ENCODE data around the gene SPRYD4. TPM values are rescaled to one million over a fixed set of nuclear protein-coding genes. Genes with fewer than 3 reads are reported as not detected.
A peak's percentile ranks its signal among the peaks of the same experiment; 100 is the strongest.

The SPRYD4 gene
- total RNA-seq, 1 experiment from 2014 or later = 3.4 TPM

DNA sequence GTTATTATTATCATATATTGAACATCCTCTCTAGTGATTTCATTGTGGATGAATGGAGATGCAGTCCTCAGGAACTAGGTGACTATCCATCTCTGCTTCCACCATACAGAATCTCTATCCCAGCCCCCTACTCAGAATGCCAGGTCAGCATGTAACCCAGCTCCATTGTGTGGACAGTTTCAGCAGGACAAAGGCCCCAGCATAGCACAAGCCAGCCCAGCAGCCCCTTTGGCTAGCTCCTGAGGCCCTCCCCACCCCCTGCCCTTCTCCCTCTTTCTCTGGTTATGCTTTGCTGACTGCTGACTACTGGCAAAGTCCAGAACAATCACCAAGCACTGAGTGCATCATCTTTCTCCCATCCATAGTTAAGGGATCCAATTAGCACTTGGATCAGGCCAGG is 5.8 kb upstream of the SPRYD4 start:
- no peak for DNase-seq
- Histone ChIP-seq H3K4me1 (ENCODE audit: low read length) (peaks cover 13% of the 10 kb centered on the region), H4K20me1 (ENCODE audit: insufficient read depth, low read depth, low read length) (no peaks in the 10 kb centered on the region), H3K9me3 (ENCODE audit: low read length) (no peaks in the 10 kb centered on the region), H3K4me3 (ENCODE audit: low read length) (no peak overlapping the region), H3K27ac (ENCODE audit: low read length) (no peak overlapping the region), H3K4me2 (ENCODE audit: low read depth, low read length, poor library complexity, severe bottlenecking) (no peak overlapping the region), H2AFZ (ENCODE audit: low read length) (no peak overlapping the region), H3K79me2 (ENCODE audit: low read length) (no peaks in the 10 kb centered on the region), H3K9me2 (replicated peaks; ENCODE audit: insufficient read depth, low read length) (no peaks in the 10 kb centered on the region), H3K9ac (ENCODE audit: low read length) (no peak overlapping the region), H3K36me3 (ENCODE audit: insufficient read depth, low read length) (no peaks in the 10 kb centered on the region), H3K27me3 (ENCODE audit: low read length) (no peaks in the 10 kb centered on the region)

DNA sequence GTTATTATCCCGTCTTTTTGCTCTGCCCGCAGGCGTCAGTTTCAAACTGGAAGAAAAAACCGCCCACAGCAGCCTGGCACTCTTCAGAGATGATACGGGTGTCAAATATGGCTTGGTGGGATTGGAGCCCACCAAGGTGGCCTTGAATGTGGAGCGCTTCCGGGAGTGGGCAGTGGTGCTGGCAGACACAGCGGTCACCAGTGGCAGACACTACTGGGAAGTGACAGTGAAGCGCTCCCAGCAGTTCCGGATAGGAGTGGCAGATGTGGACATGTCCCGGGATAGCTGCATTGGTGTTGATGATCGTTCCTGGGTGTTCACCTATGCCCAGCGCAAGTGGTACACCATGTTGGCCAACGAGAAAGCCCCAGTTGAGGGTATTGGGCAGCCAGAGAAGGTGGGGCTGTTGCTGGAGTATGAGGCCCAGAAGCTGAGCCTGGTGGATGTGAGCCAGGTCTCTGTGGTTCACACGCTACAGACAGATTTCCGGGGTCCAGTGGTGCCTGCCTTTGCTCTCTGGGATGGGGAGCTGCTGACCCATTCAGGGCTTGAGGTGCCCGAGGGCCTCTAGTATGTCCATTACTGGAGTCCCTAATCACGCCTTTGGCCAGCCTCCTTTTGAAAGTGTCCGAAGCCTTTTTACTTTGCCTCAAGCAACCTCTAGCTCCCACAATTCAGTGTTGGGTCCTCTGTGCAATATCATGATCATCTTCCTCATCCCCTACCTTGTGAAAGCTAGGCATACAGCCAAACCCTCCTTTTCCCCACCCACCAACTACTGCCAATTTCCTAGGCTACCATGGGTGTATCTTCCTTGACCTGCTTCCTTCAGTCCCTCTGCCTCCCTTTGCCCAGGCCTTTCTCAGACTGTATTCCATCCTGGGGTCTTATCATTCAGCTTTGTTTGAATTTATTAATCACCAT is 891 bp downstream of the SPRYD4 start:
- H2AFZ ChIP-seq (ENCODE audit: low read length) = peak overlapping the region; percentile 24; the same call in 1 of the 2 replicates
- H3K27ac ChIP-seq (ENCODE audit: low read length) = peak overlapping the region; percentile 80
- peaks cover 24% of the 10 kb centered on the region for H3K4me1 ChIP-seq (ENCODE audit: low read length)
- no peaks in the 10 kb centered on the region for H3K9me3 ChIP-seq (ENCODE audit: low read length)
- 0 out of 2 replicates have a peak, but pooled peaks cover 5% of the 10 kb centered on the region for H4K20me1 ChIP-seq (ENCODE audit: insufficient read depth, low read depth, low read length)
- peak overlapping the region; percentile 84 for H3K4me2 ChIP-seq (ENCODE audit: low read depth, low read length, poor library complexity, severe bottlenecking)
- no peaks in the 10 kb centered on the region for H3K9me2 ChIP-seq (replicated peaks; ENCODE audit: insufficient read depth, low read length)
- DNase-seq = no peak
- peak overlapping the region; percentile 83 for H3K4me3 ChIP-seq (ENCODE audit: low read length)
- peaks cover 14% of the 10 kb centered on the region; the same call in 1 of the 2 replicates for H3K36me3 ChIP-seq (ENCODE audit: insufficient read depth, low read length)
- peaks cover 35% of the 10 kb centered on the region for H3K79me2 ChIP-seq (ENCODE audit: low read length)
- H3K9ac ChIP-seq (ENCODE audit: low read length) = peak overlapping the region; percentile 94
- H3K27me3 ChIP-seq (ENCODE audit: low read length) = no peaks in the 10 kb centered on the region

DNA sequence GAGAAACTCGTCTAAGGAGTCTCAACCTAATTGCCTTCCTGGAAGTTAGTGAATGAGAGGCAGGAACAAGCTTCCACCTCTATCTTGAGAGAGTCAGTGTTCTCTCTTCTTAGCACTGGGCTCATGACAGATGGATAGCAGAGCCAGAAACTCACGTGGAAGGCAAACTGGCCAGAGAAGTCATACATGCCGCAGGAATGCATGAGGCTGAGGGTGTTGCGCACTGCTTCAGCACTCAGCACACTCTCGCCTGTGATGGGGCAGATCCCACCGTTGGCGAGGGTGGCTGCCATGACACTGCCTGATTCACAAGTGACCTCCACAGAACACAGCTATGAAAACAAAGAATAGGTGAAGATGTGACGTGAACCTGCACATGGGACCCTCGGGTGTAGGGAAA is 6.0 kb downstream of the SPRYD4 start:
- Histone ChIP-seq H3K4me1 (ENCODE audit: low read length) (peaks cover 21% of the 10 kb centered on the region), H3K36me3 (ENCODE audit: insufficient read depth, low read length) (peaks cover 14% of the 10 kb centered on the region; the same call in 1 of the 2 replicates), H3K27ac (ENCODE audit: low read length) (no peak overlapping the region), H3K27me3 (ENCODE audit: low read length) (no peaks in the 10 kb centered on the region), H3K9me2 (replicated peaks; ENCODE audit: insufficient read depth, low read length) (no peaks in the 10 kb centered on the region), H3K4me2 (ENCODE audit: low read depth, low read length, poor library complexity, severe bottlenecking) (no peak overlapping the region), H3K79me2 (ENCODE audit: low read length) (peaks cover 26% of the 10 kb centered on the region), H4K20me1 (ENCODE audit: insufficient read depth, low read depth, low read length) (0 out of 2 replicates have a peak, but pooled peaks cover 5% of the 10 kb centered on the region), H3K9ac (ENCODE audit: low read length) (no peak overlapping the region), H2AFZ (ENCODE audit: low read length) (no peak overlapping the region), H3K4me3 (ENCODE audit: low read length) (no peak overlapping the region), H3K9me3 (ENCODE audit: low read length) (no peaks in the 10 kb centered on the region)
- no peak for DNase-seq

DNA sequence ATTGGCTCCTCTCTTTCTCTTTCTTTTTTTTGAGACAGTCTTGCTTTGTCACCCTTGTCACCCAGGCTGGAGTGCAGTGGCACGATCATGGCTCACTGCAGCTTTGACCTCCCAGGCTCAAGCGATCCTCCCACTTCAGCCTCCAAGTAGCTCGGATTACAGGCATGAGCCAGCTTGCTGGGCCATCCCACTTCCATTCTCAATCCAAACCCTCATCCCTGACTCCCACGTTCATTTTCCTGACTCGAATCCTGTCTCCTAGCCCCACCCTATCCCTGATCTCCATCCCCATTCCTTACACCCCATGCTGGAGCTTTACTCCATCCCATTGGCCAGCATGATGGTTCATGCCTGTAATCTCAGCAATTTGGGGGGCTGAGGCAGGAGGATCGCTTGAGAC is 7.8 kb downstream of the SPRYD4 start:
- Histone ChIP-seq H3K9me2 (replicated peaks; ENCODE audit: insufficient read depth, low read length) (no peaks in the 10 kb centered on the region), H3K4me3 (ENCODE audit: low read length) (no peak overlapping the region), H3K79me2 (ENCODE audit: low read length) (peaks cover 11% of the 10 kb centered on the region), H3K27ac (ENCODE audit: low read length) (no peak overlapping the region), H3K27me3 (ENCODE audit: low read length) (no peaks in the 10 kb centered on the region), H3K9ac (ENCODE audit: low read length) (no peak overlapping the region), H4K20me1 (ENCODE audit: insufficient read depth, low read depth, low read length) (0 out of 2 replicates have a peak, but pooled peaks cover 5% of the 10 kb centered on the region), H2AFZ (ENCODE audit: low read length) (no peak overlapping the region), H3K36me3 (ENCODE audit: insufficient read depth, low read length) (peaks cover 11% of the 10 kb centered on the region; the same call in 1 of the 2 replicates), H3K4me2 (ENCODE audit: low read depth, low read length, poor library complexity, severe bottlenecking) (no peak overlapping the region), H3K4me1 (ENCODE audit: low read length) (peaks cover 6% of the 10 kb centered on the region; the same call in 1 of the 2 replicates), H3K9me3 (ENCODE audit: low read length) (no peaks in the 10 kb centered on the region)
- no peak for DNase-seq

DNA sequence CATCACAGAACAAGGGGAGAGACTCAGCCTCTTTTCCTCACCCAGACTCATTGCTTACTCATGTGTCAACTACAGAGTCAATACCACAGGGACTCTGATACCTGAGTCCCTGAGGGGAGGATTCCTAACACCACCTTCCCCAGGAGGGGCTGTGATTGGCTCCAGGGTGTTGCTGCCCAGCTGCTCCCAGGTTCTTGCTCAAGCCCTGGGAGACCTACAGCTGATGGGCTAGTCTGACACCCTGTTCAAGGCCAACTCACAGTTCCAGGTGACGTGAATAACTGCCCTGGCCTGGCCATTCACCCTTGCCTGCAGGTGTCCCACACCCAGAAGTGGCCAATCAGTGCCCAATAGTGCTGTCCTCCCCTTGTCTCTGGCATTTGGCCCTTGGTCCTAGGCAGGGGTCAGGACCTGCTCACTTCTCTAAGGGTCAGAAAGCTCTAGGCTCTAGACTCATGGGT is 8.6 kb downstream of the SPRYD4 start:
- Histone ChIP-seq H4K20me1 (ENCODE audit: insufficient read depth, low read depth, low read length) (0 out of 2 replicates have a peak, but pooled peaks cover 5% of the 10 kb centered on the region), H3K4me3 (ENCODE audit: low read length) (no peak overlapping the region), H3K27me3 (ENCODE audit: low read length) (no peaks in the 10 kb centered on the region), H3K79me2 (ENCODE audit: low read length) (peaks cover 3% of the 10 kb centered on the region), H3K9me3 (ENCODE audit: low read length) (no peaks in the 10 kb centered on the region), H3K4me1 (ENCODE audit: low read length) (peaks cover 5% of the 10 kb centered on the region; the same call in 1 of the 2 replicates), H3K36me3 (ENCODE audit: insufficient read depth, low read length) (peaks cover 6% of the 10 kb centered on the region; the same call in 1 of the 2 replicates), H2AFZ (ENCODE audit: low read length) (no peak overlapping the region), H3K27ac (ENCODE audit: low read length) (no peak overlapping the region), H3K9me2 (replicated peaks; ENCODE audit: insufficient read depth, low read length) (no peaks in the 10 kb centered on the region), H3K4me2 (ENCODE audit: low read depth, low read length, poor library complexity, severe bottlenecking) (no peak overlapping the region), H3K9ac (ENCODE audit: low read length) (no peak overlapping the region)
- DNase-seq = no peak

DNA sequence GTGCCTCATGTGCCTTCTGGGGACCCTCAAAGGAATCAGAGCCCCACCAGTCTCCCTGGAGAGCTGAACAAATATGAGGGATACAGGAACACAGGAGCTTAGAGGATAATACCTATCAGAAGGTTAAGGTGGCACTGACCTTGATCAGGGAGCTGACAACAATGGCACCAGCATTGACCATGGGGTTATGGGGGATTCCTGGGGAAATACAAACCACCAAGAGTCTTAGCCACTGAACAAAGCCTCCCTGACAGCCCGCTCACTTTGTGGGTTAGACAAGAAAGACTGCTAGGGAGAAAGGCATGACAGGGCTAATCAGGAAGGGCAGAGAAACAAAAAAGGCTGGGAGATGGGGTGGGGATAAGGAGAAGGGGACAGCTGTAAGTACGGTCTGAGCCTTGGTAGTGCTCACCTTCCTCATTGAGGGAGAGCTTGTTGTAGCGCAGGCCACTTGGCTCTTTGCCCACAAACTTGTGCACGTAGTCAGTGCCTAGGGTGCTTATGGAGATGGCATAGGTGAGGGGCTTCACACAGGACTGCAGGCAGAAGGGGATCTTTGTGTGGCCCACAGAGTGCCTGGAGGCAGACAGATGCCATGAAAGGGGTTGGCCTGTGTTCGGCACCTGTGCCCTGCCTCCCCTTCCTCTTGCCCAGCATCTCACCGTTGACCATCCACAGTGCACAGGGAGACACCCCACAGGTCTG is 9.3 kb downstream of the SPRYD4 start:
- no peaks in the 10 kb centered on the region for H3K27me3 ChIP-seq (ENCODE audit: low read length)
- H3K9me3 ChIP-seq (ENCODE audit: low read length) = no peaks in the 10 kb centered on the region
- no peaks in the 10 kb centered on the region for H3K79me2 ChIP-seq (ENCODE audit: low read length)
- no peak overlapping the region for H2AFZ ChIP-seq (ENCODE audit: low read length)
- no peaks in the 10 kb centered on the region for H3K4me1 ChIP-seq (ENCODE audit: low read length)
- H4K20me1 ChIP-seq (ENCODE audit: insufficient read depth, low read depth, low read length) = 0 out of 2 replicates have a peak, but pooled peaks cover 5% of the 10 kb centered on the region
- no peak overlapping the region for H3K9ac ChIP-seq (ENCODE audit: low read length)
- no peaks in the 10 kb centered on the region for H3K9me2 ChIP-seq (replicated peaks; ENCODE audit: insufficient read depth, low read length)
- no peak overlapping the region for H3K4me2 ChIP-seq (ENCODE audit: low read depth, low read length, poor library complexity, severe bottlenecking)
- no peak overlapping the region for H3K27ac ChIP-seq (ENCODE audit: low read length)
- peaks cover under 1% of the 10 kb centered on the region; the same call in 1 of the 2 replicates for H3K36me3 ChIP-seq (ENCODE audit: insufficient read depth, low read length)
- DNase-seq = no peak
- no peak overlapping the region for H3K4me3 ChIP-seq (ENCODE audit: low read length)

DNA sequence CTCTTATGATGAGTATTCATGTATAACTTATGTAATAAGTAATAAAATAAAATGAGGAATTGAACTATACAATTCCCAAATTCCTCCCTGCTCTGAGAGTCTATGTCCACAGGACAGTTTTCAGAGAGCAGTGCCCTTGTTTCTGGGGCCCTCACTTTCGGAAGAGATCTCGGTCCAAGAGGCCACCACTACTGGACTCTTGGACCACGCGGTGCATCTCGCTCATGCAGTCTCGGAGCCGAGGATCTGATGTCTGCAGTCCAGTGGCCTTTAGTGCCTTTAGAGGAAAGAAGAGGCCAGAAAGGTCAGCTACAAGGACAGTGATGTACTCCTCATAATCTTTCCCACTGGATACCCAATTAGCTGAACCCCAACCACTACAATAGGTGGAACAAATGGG is 11.2 kb downstream of the SPRYD4 start:
- Histone ChIP-seq H3K4me2 (ENCODE audit: low read depth, low read length, poor library complexity, severe bottlenecking) (no peak overlapping the region), H3K9me3 (ENCODE audit: low read length) (no peaks in the 10 kb centered on the region), H3K27ac (ENCODE audit: low read length) (no peak overlapping the region), H3K4me1 (ENCODE audit: low read length) (no peaks in the 10 kb centered on the region), H3K9ac (ENCODE audit: low read length) (no peak overlapping the region), H4K20me1 (ENCODE audit: insufficient read depth, low read depth, low read length) (0 out of 2 replicates have a peak, but pooled peaks cover 2% of the 10 kb centered on the region), H3K27me3 (ENCODE audit: low read length) (no peaks in the 10 kb centered on the region), H3K4me3 (ENCODE audit: low read length) (no peak overlapping the region), H3K9me2 (replicated peaks; ENCODE audit: insufficient read depth, low read length) (no peaks in the 10 kb centered on the region), H3K79me2 (ENCODE audit: low read length) (no peaks in the 10 kb centered on the region), H3K36me3 (ENCODE audit: insufficient read depth, low read length) (no peaks in the 10 kb centered on the region), H2AFZ (ENCODE audit: low read length) (no peak overlapping the region)
- no peak for DNase-seq

DNA sequence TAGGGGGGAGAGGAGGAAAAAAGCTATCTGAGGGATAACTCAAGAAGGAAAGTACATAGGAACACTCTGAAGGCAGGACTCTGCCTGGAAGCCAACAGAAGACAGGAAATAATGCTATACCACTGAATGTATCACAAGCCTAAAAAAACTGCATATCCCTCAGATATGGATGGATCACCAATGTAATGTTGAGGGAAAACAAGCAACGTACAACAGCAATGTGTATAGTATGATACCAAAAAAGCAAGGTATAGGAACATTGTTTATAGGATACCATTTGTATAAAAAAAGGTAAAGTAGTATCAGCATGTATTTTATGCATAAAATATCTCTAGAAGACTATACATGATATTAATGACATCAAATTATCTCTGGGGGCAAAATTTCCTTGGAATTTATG is 16.2 kb downstream of the SPRYD4 start:
- H3K9me3 ChIP-seq (ENCODE audit: low read length) = no peaks in the 10 kb centered on the region
- H3K9ac ChIP-seq (ENCODE audit: low read length) = no peak overlapping the region
- no peaks in the 10 kb centered on the region for H3K36me3 ChIP-seq (ENCODE audit: insufficient read depth, low read length)
- H3K4me1 ChIP-seq (ENCODE audit: low read length) = peaks cover 8% of the 10 kb centered on the region
- no peaks in the 10 kb centered on the region for H3K27me3 ChIP-seq (ENCODE audit: low read length)
- no peak overlapping the region for H3K4me2 ChIP-seq (ENCODE audit: low read depth, low read length, poor library complexity, severe bottlenecking)
- H3K27ac ChIP-seq (ENCODE audit: low read length) = no peak overlapping the region
- no peak overlapping the region for H3K4me3 ChIP-seq (ENCODE audit: low read length)
- H3K79me2 ChIP-seq (ENCODE audit: low read length) = no peaks in the 10 kb centered on the region
- DNase-seq = no peak
- H3K9me2 ChIP-seq (replicated peaks; ENCODE audit: insufficient read depth, low read length) = no peaks in the 10 kb centered on the region
- H2AFZ ChIP-seq (ENCODE audit: low read length) = no peak overlapping the region
- H4K20me1 ChIP-seq (ENCODE audit: insufficient read depth, low read depth, low read length) = 0 out of 2 replicates have a peak, but pooled peaks cover 4% of the 10 kb centered on the region
